Measurements from ENCODE around the gene TMA7B. TPM values are rescaled to one million over a fixed set of nuclear protein-coding genes. Genes with fewer than 3 reads are reported as not detected.
A peak's percentile ranks its signal among the peaks of the same experiment; 100 is the strongest.

TMA7B gene
- total and polyA plus RNA-seq, 10 of the 15 experiments (the other 5 are each of a cell fraction or from before 2014, with no cell fraction given) = 0.33 to 2.9 (median 1.8) TPM

- no peak for TF ChIP-seq FOS (IDR thresholded peaks at IDR 0.05; ENCODE audit: borderline replicate concordance, extremely low read depth, insufficient read length)
- no peak for TF ChIP-seq NRF1 (conservative IDR thresholded peaks at IDR 0.05; ENCODE audit: low read depth, low read length)
- TF ChIP-seq BMI1 (IDR thresholded peaks at IDR 0.05; ENCODE audit: borderline replicate concordance) = no peak
- no peak for TF ChIP-seq TCF7 (IDR thresholded peaks at IDR 0.05; ENCODE audit: borderline replicate concordance)
- no peak for TF ChIP-seq ZNF592 (IDR thresholded peaks at IDR 0.05)
- peak; percentile 94 for TF ChIP-seq MTA2 (IDR thresholded peaks at IDR 0.05; ENCODE audit: low read depth)
- TF ChIP-seq CHD1 (IDR thresholded peaks at IDR 0.05; ENCODE audit: low read depth, low read length) = no peak
- no peak for TF ChIP-seq NKRF (conservative IDR thresholded peaks at IDR 0.05)
- TF ChIP-seq ZNF384 (IDR thresholded peaks at IDR 0.05; ENCODE audit: borderline replicate concordance, low read depth, low read length) = no peak
- TF ChIP-seq ZNF622 (IDR thresholded peaks at IDR 0.05) = no peak
- TF ChIP-seq PML (IDR thresholded peaks at IDR 0.05; ENCODE audit: low read length) = peak; percentile 52; the same call in 1 of the 2 replicates
- TF ChIP-seq, protein P1, sequence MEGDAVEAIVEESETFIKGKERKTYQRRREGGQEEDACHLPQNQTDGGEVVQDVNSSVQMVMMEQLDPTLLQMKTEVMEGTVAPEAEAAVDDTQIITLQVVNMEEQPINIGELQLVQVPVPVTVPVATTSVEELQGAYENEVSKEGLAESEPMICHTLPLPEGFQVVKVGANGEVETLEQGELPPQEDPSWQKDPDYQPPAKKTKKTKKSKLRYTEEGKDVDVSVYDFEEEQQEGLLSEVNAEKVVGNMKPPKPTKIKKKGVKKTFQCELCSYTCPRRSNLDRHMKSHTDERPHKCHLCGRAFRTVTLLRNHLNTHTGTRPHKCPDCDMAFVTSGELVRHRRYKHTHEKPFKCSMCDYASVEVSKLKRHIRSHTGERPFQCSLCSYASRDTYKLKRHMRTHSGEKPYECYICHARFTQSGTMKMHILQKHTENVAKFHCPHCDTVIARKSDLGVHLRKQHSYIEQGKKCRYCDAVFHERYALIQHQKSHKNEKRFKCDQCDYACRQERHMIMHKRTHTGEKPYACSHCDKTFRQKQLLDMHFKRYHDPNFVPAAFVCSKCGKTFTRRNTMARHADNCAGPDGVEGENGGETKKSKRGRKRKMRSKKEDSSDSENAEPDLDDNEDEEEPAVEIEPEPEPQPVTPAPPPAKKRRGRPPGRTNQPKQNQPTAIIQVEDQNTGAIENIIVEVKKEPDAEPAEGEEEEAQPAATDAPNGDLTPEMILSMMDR (IDR thresholded peaks at IDR 0.05 in 2 of 3, conservative IDR thresholded peaks at IDR 0.05 in 1 of 3; ENCODE audit: control insufficient read depth in 2 of 3, extremely low read depth in 1 of 3, insufficient read depth in 1 of 3, low read depth in 3 of 3, low read length in 3 of 3) = no peak
- no peak for TF ChIP-seq RBBP5 (conservative IDR thresholded peaks at IDR 0.05)
- TF ChIP-seq HCFC1 (IDR thresholded peaks at IDR 0.05; ENCODE audit: low read length) = no peak
- no peak for TF ChIP-seq SUPT20H (IDR thresholded peaks at IDR 0.05; ENCODE audit: borderline replicate concordance, control insufficient read depth, low read depth, low read length)
- TF ChIP-seq IRF4 (IDR thresholded peaks at IDR 0.05; ENCODE audit: low read depth, low read length) = peak; percentile 64; the same call in 1 of the 2 replicates
- TF ChIP-seq EED (IDR thresholded peaks at IDR 0.05; ENCODE audit: low read depth) = peak; percentile 68; the same call in 1 of the 2 replicates
- TF ChIP-seq, protein P2, sequence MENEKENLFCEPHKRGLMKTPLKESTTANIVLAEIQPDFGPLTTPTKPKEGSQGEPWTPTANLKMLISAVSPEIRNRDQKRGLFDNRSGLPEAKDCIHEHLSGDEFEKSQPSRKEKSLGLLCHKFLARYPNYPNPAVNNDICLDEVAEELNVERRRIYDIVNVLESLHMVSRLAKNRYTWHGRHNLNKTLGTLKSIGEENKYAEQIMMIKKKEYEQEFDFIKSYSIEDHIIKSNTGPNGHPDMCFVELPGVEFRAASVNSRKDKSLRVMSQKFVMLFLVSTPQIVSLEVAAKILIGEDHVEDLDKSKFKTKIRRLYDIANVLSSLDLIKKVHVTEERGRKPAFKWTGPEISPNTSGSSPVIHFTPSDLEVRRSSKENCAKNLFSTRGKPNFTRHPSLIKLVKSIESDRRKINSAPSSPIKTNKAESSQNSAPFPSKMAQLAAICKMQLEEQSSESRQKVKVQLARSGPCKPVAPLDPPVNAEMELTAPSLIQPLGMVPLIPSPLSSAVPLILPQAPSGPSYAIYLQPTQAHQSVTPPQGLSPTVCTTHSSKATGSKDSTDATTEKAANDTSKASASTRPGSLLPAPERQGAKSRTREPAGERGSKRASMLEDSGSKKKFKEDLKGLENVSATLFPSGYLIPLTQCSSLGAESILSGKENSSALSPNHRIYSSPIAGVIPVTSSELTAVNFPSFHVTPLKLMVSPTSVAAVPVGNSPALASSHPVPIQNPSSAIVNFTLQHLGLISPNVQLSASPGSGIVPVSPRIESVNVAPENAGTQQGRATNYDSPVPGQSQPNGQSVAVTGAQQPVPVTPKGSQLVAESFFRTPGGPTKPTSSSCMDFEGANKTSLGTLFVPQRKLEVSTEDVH (IDR thresholded peaks at IDR 0.05; ENCODE audit: low read depth, partially characterized antibody) = no peak
- peak; percentile 99 for TF ChIP-seq RUNX3 (IDR thresholded peaks at IDR 0.05; ENCODE audit: low read length)
- no peak; the same call in 1 of the 2 replicates for TF ChIP-seq FOXM1 (IDR thresholded peaks at IDR 0.05; ENCODE audit: low read depth, low read length)
These were observed 3.1 kb upstream of the TMA7B start (continued) for GRCh38 chr22:39956932-39957664.

Data from GM12878 (cell line).